GM21529 (cell line): Measurements from ENCODE around the gene TBXAS1.

Experiments
- ATAC-seq: cut with Tn5 transposase; IDR thresholded peaks from one replicate; pipeline ENCODE4 v1.9.1; 2021; ENCODE audit not compliant: unreplicated experiment

The TBXAS1 gene

DNA sequence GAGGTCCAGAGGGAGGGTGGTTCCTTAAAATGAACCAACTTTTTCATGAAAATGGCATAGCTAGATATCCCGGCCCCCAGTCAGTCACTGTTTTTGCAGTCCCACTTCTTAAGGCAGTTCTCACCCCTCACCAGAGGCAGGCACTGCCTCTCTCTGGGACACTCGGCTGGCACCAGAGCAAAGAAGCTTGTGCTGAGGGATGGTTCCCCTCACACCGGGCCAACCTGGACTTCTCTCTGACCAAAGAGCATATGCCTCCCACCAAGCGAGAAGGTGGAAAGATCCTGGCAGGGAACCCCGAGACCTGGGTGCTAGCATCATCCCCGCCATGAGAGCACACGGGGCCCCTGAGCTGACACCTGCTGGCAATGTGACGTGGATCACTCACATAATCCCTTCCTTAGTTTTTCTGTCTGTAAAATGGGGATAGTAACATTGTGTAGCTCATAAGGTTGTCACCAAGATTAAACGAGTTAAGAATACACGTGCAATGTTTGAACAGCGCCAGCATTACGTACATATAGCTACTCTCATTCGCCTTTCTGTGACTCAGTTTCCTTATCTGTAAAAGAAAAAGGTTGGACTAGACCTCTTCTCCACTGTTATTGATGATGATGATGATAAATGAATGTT is 145.2 kb downstream of the TBXAS1 start:
- no peak for ATAC-seq

DNA sequence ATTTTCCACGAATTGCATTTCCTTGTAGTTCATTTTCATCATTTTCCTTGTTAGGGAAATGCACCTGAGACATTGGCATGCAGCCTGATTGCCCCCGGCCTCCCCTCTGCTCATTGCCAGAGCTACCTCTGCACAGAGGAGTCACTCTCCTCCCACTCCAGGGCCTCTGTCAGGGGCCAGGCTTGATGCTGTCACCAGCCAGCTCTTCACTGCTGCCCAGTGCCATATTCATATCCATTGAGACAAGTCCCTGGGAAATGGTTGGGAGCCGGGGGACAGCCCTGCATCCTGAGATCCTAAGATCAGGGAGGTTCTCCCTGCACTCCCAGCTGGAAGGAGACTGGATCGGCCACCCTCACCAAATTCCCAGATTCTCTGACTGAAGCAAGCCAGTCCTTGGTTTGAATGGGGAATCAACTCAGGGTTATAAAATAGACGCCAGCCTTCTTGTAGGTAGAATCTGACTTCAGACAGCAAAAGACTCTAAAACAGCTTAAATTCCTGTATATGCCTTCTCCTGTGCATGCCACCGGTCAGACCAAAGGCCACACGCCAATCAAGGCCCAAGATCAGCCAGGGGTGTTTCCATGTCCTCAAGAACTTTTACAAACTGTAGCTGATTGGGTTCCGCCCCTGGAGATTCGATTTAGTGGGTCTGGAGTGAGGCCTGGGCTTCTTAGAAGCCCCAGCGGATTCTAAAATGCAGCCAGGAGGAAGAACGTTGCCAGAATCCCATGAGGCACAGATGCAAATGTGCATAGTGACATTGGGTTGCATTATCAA is 147.2 kb downstream of the TBXAS1 start:
- ATAC-seq: no peak

DNA sequence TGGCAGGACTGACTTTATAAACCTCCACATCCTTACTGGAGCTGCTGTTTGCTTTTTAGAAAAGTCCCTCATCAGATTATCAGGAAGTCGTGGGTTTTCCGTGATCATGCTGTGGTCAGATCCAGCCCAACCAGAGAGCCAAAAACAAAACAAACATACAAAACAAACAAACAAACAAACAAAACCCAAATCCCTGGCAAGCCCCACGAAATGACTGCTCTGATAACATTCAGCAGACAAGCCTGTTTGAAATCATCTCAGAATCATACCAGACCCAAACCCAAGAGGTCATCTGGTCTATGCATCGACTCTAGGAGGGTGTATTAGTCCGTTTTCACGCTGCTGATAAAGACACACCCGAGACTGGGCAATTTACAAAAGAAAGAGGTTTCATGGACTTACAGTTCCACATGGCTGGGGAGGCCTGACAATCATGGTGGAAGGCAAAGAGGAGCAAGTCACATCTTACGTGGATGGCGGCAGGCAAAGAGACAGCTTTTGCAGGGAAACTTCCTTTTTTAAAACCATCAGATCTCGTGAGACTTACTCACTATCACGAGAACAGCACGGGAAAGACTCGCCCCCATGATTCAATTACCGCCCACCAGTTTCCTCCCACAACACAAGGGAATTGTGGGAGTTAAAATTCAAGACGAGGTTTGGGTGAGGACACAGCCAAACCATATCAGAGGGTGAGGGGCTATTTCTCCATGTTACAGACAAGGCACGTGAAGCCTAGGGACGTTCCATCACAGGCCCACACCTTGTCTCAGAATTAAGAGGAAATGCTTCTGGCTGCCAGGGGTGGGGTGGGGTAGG is 148.0 kb downstream of the TBXAS1 start:
- ATAC-seq: no peak

DNA sequence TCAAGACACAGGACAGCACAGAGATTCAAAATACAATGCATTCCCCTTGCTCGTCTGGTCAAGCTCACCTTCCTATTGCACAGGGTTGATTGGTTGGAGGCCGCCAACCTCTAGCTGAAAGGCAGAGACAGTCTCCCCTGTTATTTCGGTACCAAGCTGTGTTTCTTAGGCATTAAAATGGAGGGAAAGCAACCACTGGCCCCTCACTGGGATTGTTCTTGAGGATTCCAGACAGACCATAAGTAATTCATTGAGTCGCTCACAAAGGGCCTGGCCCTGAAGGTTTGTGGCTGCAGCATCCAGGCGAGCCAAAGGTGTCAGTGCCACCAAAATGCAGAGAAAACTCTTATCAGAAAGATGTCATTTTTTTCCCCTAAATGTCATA is 152.4 kb downstream of the TBXAS1 start:
- ATAC-seq: no peak

DNA sequence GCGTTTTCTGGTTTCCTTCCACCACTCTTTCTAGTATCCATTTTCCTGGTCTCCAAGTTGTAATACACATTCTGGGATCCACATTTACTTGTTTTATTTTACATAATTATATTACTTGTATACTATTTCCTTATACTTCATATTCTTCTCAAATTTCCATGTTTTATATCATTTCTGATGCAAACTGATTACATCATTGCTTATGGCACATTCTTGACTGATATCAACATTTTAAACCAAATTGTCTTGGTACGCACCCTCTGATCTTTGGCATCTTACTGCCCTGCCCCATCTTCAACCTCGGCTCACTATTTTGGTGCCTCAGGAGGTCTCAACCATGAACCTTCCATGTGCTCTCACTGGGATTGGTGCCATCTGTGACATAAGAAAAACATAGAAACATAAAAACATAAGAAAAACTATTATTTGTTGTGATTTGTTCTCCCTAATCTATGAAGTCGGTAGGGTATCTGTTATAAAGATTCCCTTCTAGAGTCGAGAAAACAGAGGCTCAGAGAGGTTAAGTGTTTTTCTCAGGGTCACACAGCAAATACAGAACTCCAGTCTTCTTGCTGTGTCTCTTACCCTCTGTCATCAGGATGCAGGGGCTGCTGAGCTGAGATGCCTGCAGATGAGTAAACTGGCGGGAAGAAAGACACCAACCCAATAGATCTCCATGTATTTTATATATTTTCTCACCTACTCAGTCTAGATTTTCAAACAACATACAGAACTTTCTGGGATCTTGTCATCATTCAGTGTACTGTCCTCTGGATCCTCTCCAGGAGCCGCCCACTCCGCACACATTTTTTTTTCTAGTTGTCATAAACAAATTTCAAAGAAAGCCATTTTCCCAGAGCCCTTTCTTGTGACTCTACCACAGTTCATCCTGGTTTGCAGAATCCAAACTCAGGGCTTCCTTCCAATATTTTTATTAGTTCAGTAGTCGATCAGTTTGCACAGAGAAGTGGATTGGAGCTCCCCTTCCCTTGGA is 154.2 kb downstream of the TBXAS1 start:
- no peak for ATAC-seq

DNA sequence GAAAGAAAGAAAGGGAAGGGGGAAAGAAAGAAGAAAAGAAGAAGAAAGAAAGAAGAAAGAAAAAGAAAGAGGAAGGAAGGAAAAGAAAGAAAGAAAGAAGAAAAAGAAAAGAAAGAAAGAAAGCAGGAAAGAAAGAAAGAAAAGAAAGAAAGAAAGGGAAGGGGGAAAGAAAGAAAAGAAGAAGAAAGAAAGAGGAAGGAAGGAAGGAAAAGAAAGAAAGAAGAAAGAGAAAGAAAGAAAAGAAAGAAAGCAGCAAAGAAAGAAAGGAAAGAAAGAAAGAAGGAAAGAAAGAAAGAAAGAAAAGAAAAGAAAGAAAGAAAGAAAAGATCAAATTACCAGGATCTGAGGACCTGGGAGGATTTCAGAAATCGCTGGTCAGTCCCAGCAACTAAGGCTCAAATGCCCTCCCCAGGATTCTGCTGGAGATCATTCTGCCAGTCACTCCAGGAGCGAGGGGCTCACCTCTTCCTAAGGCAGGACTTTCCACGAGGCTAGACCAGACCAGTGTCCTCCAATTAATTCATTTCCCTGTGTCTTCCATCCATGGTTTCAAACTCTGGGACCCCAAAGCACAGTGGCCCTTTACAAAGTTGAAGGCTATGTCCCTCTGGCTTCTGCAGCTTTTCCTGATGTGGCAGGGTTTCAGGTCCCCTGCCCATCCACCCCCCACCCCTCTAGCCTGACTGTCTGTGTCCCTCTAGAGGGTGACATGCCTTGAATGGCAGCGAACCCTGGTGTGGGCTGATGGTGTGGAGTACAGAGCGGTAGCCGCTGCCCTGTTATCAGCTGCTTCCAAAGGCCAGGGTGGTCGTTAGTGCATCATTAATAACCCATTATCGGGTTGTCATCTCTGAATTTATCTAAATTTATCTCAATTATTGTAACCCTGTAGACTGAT is 155.8 kb downstream of the TBXAS1 start:
- ATAC-seq: no peak

DNA sequence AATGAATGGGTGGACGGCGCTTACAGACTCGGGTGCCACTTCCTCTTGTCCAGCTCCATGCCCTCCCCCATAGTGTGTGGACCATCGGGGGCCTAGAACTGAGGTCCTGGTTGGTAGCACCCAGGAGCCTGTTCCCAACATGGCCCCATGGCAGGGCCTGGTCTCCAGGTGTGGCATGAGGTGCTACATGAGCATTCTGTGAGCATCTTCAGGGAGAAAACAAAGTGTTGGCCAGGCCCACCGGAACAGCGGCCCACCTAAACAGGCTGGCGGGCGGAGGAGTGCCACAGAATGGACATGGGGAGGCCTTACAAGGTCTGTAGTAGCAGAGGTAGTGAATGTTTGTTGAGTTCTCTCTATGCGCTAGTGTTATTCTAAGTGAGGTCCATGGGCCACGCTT is 156.7 kb downstream of the TBXAS1 start:
- ATAC-seq: no peak

DNA sequence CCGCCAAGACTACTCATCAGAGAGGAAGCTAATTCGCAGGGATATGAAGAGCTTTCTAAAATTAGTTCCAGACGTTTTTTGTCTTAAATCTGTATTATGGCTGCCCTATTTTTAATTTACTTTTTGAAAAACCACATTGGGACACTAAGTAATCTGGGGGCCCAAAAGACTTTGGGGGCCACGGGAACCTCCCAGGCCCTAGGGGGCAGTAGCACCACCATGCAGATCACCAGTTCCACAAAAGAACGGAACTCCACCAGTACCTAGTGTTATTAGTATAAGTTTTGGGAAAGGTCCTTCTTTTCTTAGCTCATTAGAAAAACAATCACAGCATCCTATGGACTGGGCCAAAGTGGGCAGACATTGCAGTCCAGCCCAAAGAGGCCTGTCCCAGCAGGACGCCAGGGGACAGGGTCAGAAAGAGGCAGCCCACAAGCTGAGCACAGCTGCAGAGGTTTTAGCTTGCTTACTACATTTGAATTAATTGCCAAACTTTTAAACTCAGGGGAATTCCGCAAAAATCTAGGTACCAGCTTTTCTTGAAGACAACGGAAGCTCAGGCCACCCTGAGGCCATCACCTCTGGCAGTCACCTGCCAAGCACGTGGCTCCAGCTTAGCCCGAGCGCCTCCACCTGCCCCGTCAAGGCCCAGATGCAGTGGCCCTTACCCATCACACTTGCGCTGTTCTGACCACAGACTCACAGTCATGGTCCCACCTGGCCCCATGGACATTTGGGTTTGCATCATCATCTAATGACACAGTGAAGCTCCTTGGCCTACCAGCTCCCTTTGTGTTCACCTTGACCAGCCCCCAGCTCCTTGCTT is 158.8 kb downstream of the TBXAS1 start:
- ATAC-seq: no peak

DNA sequence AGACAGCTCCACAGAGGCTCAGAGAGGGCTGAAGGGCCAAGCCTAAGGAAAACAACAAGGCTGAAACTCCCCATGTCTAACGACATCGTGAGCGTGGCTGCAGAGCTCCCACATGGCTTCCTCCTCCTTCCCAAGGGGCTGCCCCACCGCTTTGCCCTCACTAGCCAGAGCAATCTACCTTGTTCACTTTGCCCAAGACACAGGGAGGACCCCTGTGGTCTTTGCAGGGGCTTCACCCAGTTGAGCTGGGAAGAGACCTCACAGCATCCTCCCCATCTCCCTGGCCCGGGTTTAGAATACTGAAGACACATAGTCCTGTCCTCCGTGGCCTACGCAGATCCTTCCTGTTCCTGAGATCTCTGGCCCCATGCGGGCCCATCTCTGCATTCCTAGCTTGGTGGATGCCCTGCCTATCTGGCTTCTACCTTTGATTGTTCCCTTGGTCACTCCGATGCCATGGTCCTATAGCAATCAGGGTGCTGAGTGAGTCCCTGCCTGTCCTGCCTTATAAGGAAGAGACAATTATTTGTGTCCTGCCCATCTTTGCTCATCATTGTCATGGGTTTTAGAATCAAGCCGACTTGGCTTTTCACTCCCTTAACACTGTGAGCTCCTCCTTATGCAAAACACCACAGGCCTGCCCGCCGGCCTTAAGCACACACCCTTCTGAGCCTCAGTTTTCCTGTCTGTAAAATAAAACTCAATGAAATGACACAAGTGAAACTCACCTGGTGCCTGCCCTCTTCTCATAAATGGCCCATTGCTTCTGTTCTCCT is 160.5 kb downstream of the TBXAS1 start:
- ATAC-seq: no peak

DNA sequence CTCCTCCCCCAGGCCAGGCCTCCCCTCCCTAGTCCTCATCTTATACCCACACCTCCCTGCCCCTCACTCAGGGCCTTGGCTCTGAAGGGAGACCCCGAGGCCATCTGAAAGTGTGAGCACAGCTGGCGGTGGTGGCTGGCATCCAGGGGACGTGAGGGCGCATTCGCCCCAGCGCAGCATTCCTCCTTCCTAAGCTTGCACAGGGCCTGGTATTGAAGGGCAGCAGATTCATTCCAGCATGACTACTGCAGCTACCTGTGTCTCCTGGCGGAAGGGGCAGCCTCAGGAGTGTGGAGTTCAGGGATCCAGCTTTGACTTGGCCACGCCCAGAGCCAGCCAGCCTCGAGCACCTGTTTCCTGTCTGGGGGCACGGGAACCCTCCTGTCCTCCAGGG is 161.1 kb downstream of the TBXAS1 start:
- ATAC-seq: no peak

DNA sequence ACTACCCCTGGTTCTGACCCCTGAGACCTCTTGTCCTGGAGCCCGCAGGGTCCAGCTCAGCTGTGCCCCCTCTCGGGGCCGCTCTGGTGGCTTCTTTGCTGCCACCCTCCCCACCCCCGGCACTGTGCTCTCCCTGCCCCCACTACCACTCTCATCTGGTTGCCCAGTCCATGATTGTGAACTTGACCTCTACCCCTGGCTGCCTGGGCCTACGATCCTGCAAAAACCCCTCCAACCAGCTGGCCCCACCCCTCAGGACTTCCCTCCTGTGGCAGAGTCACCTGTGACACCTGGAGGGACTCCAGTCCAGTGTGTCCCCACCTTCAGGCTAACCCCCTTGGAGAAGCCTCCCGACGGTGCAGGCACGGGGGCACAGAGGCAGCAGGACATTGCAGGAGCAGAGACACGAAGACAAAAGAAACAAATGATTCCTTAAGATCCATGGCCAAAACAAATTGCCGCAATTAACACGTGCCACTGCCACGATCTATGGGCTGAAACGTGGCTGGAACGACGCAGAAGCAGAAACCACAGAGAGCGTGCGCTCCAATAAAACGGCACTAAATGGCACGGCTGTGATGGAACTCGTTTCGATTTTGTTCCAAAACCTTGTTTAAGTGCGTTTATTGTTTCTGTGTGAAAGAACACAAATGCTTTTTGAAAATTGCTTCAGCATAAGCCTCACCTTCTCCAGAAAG is 161.7 kb downstream of the TBXAS1 start:
- ATAC-seq: no peak

DNA sequence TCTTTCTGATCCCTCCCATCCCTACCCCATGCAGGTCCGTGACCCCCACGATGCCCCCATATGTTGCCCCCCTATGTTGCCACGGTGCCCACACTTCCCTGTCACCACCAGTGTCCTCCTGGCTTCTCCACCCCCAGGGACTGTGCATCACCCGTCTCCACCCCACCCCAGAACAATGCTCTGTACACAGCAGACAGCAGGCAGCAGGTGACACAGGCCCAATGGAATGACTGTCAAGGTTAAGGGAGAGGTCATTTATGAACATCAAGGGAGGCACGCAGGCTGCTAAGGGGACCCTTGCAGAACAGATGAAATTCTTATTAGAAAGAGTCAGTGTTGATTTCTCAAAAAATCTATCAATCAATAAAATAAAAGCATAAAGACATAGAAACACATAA is 162.2 kb downstream of the TBXAS1 start:
- no peak for ATAC-seq

DNA sequence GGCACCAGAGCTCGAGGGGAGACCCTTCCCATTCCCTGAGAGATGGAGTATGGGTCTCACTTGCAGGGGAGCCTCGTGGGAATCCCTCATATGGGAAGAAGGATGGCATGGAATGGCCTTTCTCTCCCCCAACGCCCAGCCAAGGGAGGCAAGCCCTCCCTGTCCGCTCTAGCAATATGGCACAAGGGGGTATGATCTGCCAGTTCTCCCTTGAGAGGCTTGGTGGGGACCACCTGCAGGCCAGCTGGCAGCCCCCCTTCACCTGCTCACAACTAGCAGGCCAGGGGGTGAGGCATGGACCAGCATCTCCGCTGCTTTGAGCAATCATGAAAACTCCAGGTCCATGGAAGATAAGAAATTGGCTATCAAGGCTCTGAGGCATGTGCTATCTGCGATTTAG is 162.8 kb downstream of the TBXAS1 start:
- ATAC-seq: no peak

DNA sequence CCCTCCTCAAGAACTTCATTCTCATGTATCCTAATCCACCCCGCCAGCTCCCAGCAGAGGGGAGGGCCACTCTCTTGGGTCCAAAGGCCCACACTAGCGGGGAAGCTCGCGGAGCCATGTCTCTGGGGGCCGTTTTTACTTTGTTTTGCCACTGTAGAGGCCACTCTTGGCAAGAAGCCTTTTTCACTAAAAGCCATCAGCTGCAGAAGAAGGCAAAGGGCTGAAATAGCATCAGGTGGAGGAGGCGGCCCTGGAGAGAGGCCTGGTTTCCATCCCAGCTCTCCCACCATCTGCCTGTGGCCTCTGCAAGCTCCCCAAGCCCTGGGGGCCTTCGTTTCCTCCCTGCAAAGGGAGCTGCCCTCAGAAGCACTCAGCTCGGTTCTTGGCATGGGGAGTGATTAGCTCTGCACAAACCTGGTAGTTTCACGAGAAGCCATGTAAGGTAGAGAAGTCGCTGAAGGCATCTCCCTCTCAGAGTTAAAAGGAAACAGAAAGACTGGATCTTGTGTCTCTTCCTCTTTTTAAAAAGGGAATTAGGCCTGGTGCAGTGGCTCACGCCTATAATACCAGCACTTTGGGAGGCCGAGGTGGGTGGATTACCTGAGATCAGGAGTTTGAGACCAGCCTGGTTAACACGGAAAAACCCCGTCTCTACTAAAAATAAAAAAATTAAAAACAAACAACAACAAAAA is 163.4 kb downstream of the TBXAS1 start:
- no peak for ATAC-seq

DNA sequence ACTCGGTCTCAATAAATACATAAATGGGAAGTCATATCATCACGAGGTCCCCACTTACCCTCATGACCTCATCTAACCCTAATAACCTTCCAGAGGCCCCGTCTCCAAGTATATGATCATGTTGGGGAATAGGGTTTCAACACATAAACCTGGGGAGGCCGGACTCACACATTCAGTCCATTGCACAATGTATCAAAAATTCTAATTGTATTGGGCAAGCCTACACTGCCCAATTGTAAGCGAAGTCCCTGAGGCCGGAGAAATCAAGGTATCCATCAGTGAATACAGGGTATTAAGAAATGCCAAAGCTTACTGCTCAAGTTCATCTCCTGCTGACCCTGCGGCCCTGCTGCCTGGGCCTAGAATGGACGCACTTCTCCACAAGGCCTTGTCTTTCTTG is 164.1 kb downstream of the TBXAS1 start:
- no peak for ATAC-seq

DNA sequence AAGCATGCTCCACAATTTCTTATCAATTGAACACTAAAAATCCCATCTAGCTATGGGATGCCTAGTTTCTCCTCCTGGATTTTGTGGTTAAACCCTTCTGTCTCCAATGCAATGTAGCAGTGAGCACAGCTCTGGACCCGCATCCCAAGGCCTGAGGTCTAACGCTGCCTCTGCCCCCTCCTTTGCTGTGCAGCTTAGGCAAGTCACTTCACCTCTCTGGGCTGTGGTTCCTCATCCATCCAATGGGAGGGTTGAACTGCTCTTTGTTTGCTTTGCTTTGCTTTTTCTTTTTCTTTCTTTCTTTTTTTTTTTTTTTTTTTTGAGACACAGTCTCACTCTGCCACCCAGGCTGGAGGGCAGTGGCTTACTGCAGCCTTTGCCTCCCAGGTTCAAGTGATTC is 164.5 kb downstream of the TBXAS1 start:
- ATAC-seq: no peak

DNA sequence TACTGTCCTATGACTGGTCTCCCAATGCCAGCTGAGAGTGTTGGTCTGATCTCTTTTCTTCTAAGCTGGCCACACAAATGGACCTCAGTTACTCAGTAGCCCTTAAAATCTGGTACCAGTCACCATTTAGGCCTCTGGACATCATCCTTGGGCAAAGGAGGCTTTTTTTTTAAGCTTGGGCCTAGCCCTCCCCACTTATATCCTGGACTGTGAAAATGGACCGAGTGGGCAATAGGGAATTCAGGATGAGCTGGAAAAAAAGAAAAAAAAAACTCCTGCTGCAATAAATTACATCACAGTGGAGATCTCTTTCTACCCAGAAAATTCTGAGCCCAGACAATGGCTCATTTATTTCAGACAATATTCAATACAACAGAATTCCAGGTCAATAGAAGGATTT is 165.3 kb downstream of the TBXAS1 start:
- ATAC-seq: no peak
